Hepatocyte (in vitro differentiated cells): ENCODE results near the gene GLRA1. TPM values are rescaled to one million over a fixed set of nuclear protein-coding genes. Genes with fewer than 3 reads are reported as not detected.
A peak's percentile ranks its signal among the peaks of the same experiment; 100 is the strongest.

ENCODE experiments used
- DNase-seq: peaks from one replicate; pipeline ENCODE4 v3.0.0-alpha.2; 2016; ENCODE audit warnings: low spot score
- H2AFZ ChIP-seq: fragments of 200-600 bp; sonication (generic); 2 replicates; pipeline ENCODE4 v1.6.0; 2016; ENCODE audit warnings: antibody characterized with exemption, mild to moderate bottlenecking
- H3K27ac ChIP-seq: fragments of 200-600 bp; sonication (generic); 2 replicates; pipeline ENCODE4 v1.5.1; 2016; ENCODE audit warnings: mild to moderate bottlenecking
- H3K27me3 ChIP-seq: fragments of 200-600 bp; sonication (generic); 2 replicates; pipeline ENCODE4 v1.6.1; 2016
- H3K36me3 ChIP-seq: fragments of 200-600 bp; sonication (generic); replicated peaks from 2 replicates; pipeline ENCODE4 v1.5.1; 2016; ENCODE audit warnings: low read depth; ENCODE audit not compliant: insufficient read depth
- H3K4me1 ChIP-seq: fragments of 200-600 bp; sonication (generic); 2 replicates; pipeline ENCODE4 v1.5.1; 2016; ENCODE audit warnings: mild to moderate bottlenecking, moderate library complexity; ENCODE audit not compliant: insufficient read depth
- H3K4me2 ChIP-seq: fragments of 200-600 bp; sonication (generic); 2 replicates; pipeline ENCODE4 v1.6.0; 2016
- H3K4me3 ChIP-seq: fragments of 200-600 bp; sonication (generic); 2 replicates; pipeline ENCODE4 v1.5.1; 2016; ENCODE audit warnings: mild to moderate bottlenecking
- H3K79me2 ChIP-seq: fragments of 200-600 bp; sonication (generic); 2 replicates; pipeline ENCODE4 v1.6.0; 2017; ENCODE audit warnings: mild to moderate bottlenecking
- H3K9me2 ChIP-seq: fragments of 200-600 bp; sonication (generic); replicated peaks from 2 replicates; pipeline ENCODE4 v1.6.0; 2017; ENCODE audit warnings: mild to moderate bottlenecking; ENCODE audit not compliant: insufficient read depth
- H3K9me3 ChIP-seq: fragments of 200-600 bp; sonication (generic); 2 replicates; pipeline ENCODE4 v1.5.1; 2016; ENCODE audit warnings: low read depth, mild to moderate bottlenecking
- H4K20me1 ChIP-seq: fragments of 200-600 bp; sonication (generic); 2 replicates; pipeline ENCODE4 v1.6.0; 2016; ENCODE audit warnings: mild to moderate bottlenecking; ENCODE audit not compliant: insufficient read depth, poor library complexity, severe bottlenecking
- CTCF ChIP-seq: fragments of 200-600 bp; sonication (generic); IDR thresholded peaks from 2 replicates; pipeline ENCODE4 v1.5.1; 2016; ENCODE audit warnings: antibody characterized with exemption, mild to moderate bottlenecking; ENCODE audit not compliant: poor library complexity
- EZH2 ChIP-seq: fragments of 200-600 bp; sonication (generic); IDR thresholded peaks from 2 replicates; pipeline ENCODE4 v1.6.1; 2016; ENCODE audit warnings: antibody characterized with exemption, mild to moderate bottlenecking, borderline replicate concordance
- EZH2phosphoT487 ChIP-seq: fragments of 200-600 bp; sonication (generic); IDR thresholded peaks from one replicate; pipeline ENCODE4 v1.6.1; 2018; ENCODE audit warnings: antibody characterized with exemption, mild to moderate bottlenecking, low read depth, moderate library complexity; ENCODE audit not compliant: unreplicated experiment, severe bottlenecking
- WGBS: methylation state at CpG from one replicate; pipeline ENCODE4 v1.1.6; 2016; ENCODE audit warnings: low lambda C conversion rate; ENCODE audit errors: missing lambda C conversion rate; 5-methylcytosine and 5-hydroxymethylcytosine counted together
- polyA plus RNA-seq: library from polyadenylated mRNA; unstranded; fragments of >200 nt; fragmentation: Nextera tagmentation; extraction: Ambion mirVana; gene quantifications from 2 replicates; pipeline ENCODE4 v1.2.1, GENCODE V29; 2016
- total RNA-seq: library from RNA; depleted of rRNA; stranded (reverse); fragments of >200 nt; gene quantifications from 2 replicates; pipeline ENCODE4 v1.2.3, GENCODE V29; 2014

GLRA1 gene
- total and polyA plus RNA-seq, 2 experiments from 2014 or later: not detected

GRCh38 chr5:151829370-151829769 is 95.3 kb downstream of the GLRA1 start:
- WGBS: 94% methylated on average over 1 of the region's 1 CpG
- no peak for DNase-seq
- TF ChIP-seq CTCF (no peak), EZH2phosphoT487 (no peak), EZH2 (no peak)

GRCh38 chr5:151825445-151825844 is 99.2 kb downstream of the GLRA1 start:
- no peak overlapping the region for H2AFZ ChIP-seq
- no peaks in the 10 kb centered on the region for H3K27me3 ChIP-seq
- no peaks in the 10 kb centered on the region for H4K20me1 ChIP-seq
- H3K27ac ChIP-seq: no peak overlapping the region
- H3K4me2 ChIP-seq: no peak overlapping the region
- H3K9me3 ChIP-seq: no peaks in the 10 kb centered on the region
- H3K9me2 ChIP-seq: no peaks in the 10 kb centered on the region
- H3K79me2 ChIP-seq: no peaks in the 10 kb centered on the region
- DNase-seq: peak; percentile 86
- no peak overlapping the region for H3K4me3 ChIP-seq
- 7% methylated on average over 1 of the region's 1 CpG for WGBS
- TF ChIP-seq EZH2phosphoT487 (no peak), CTCF (peak; percentile 91), EZH2 (no peak)
- H3K4me1 ChIP-seq: peaks cover 2% of the 10 kb centered on the region
- H3K36me3 ChIP-seq: no peaks in the 10 kb centered on the region

More at GRCh38 chr5:151829370-151829769, 95.3 kb downstream of the GLRA1 start:
- H3K36me3 ChIP-seq: no peaks in the 10 kb centered on the region
- peaks cover 3% of the 10 kb centered on the region for H3K9me3 ChIP-seq
- H2AFZ ChIP-seq: no peak overlapping the region
- H3K9me2 ChIP-seq: no peaks in the 10 kb centered on the region
- H3K27me3 ChIP-seq: no peaks in the 10 kb centered on the region
- H3K79me2 ChIP-seq: no peaks in the 10 kb centered on the region
- H3K4me1 ChIP-seq: no peaks in the 10 kb centered on the region
- no peak overlapping the region for H3K27ac ChIP-seq
- no peak overlapping the region for H3K4me3 ChIP-seq
- H4K20me1 ChIP-seq: no peaks in the 10 kb centered on the region
- no peak overlapping the region for H3K4me2 ChIP-seq

- DNase-seq: no peak
- Histone ChIP-seq H4K20me1 (no peaks in the 10 kb centered on the region), H3K4me1 (peaks cover 9% of the 10 kb centered on the region), H3K36me3 (no peaks in the 10 kb centered on the region), H3K27me3 (no peaks in the 10 kb centered on the region), H3K4me2 (no peak overlapping the region), H3K9me2 (no peaks in the 10 kb centered on the region), H2AFZ (no peak overlapping the region), H3K79me2 (no peaks in the 10 kb centered on the region), H3K27ac (no peak overlapping the region), H3K4me3 (no peak overlapping the region), H3K9me3 (no peaks in the 10 kb centered on the region)
- no peak for TF ChIP-seq EZH2phosphoT487
- no peak for TF ChIP-seq EZH2
- TF ChIP-seq CTCF: no peak
- 94% methylated on average over 4 of the region's 4 CpGs for WGBS
Measured at GRCh38 chr5:151822141-151822540, 102.5 kb downstream of the GLRA1 start.

GRCh38 chr5:151820903-151821302 is 103.7 kb downstream of the GLRA1 start:
- TF ChIP-seq CTCF: no peak
- WGBS: 83% methylated on average over 1 of the region's 1 CpG
- Histone ChIP-seq H4K20me1 (no peaks in the 10 kb centered on the region), H3K27me3 (no peaks in the 10 kb centered on the region), H3K27ac (no peak overlapping the region), H2AFZ (no peak overlapping the region), H3K36me3 (no peaks in the 10 kb centered on the region), H3K4me1 (peaks cover 9% of the 10 kb centered on the region), H3K4me2 (no peak overlapping the region), H3K9me2 (no peaks in the 10 kb centered on the region), H3K79me2 (no peaks in the 10 kb centered on the region), H3K4me3 (no peak overlapping the region), H3K9me3 (no peaks in the 10 kb centered on the region)
- DNase-seq: no peak
